Endothelial cell of umbilical vein (primary cell): ENCODE data around the gene GATA6. TPM values are rescaled to one million over a fixed set of nuclear protein-coding genes. Genes with fewer than 3 reads are reported as not detected.
A peak's percentile ranks its signal among the peaks of the same experiment; 100 is the strongest.

ENCODE experiments used
- BruUV-seq: library from RNA; stranded (reverse); fragments of 400-500 nt; replicated peaks from 2 replicates; lab custom pipeline; 2021; lab: Mats Ljungman, UMichigan
- CTCF ChIA-PET: fragments of 300-600, 350-600 bp; sonication (Branson Sonifier 250); formaldehyde crosslinking; loops from one replicate; lab custom pipeline; 2021; ENCODE audit warnings: antibody characterized with exemption, inconsistent platforms; lab: Charles Lee
- POLR2A ChIA-PET: fragments of 300-600, 350-600 bp; sonication (Branson Sonifier 250); formaldehyde crosslinking; loops from one replicate; lab custom pipeline; 2021; ENCODE audit warnings: antibody characterized with exemption, inconsistent platforms; lab: Charles Lee
- DNase-seq: peaks from one replicate; pipeline ENCODE4 v3.0.0-alpha.2; 2011; ENCODE audit warnings: low read depth, low spot score
- FAIRE-seq: peaks from 2 replicates; lab custom pipeline; 2011; peaks lifted over from hg19 to GRCh38; lab: Jason Lieb, UNC
- H2AFZ ChIP-seq: 2 replicates; pipeline ENCODE4 v1.6.0; 2012; ENCODE audit warnings: low read depth, low read length, control low read depth, inconsistent platforms
- H3K27ac ChIP-seq: 2 replicates; pipeline ENCODE4 v1.5.1; 2011; ENCODE audit warnings: low read depth, mild to moderate bottlenecking, control low read depth, low read length, moderate library complexity; ENCODE audit not compliant: insufficient read depth
- H3K27me3 ChIP-seq, 2 experiments: 2 replicates each; pipeline versions ENCODE4 v1.6.0 to v1.6.1; 2011; ENCODE audit warnings: low read length in 2 of 2, mixed read lengths in 1 of 2; ENCODE audit not compliant: control insufficient read depth in 2 of 2, insufficient read depth in 2 of 2
- H3K36me3 ChIP-seq, 2 experiments: 2 replicates in 1 of 2; 3 replicates in 1 of 2; pipeline ENCODE4 v1.5.1; 2011; ENCODE audit warnings: low read length in 2 of 2, mild to moderate bottlenecking in 1 of 2, moderate library complexity in 1 of 2; ENCODE audit not compliant: control insufficient read depth in 2 of 2, insufficient read depth in 2 of 2; ENCODE audit errors: extremely low read depth in 1 of 2
- H3K4me1 ChIP-seq: 3 replicates; pipeline ENCODE4 v1.5.1; 2011; ENCODE audit warnings: mild to moderate bottlenecking, low read length; ENCODE audit not compliant: control insufficient read depth, insufficient read depth; ENCODE audit errors: extremely low read depth
- H3K4me2 ChIP-seq: 2 replicates; pipeline ENCODE4 v1.6.1; 2011; ENCODE audit warnings: low read length, control low read depth, mixed read lengths; ENCODE audit not compliant: insufficient read depth
- H3K4me3 ChIP-seq, 3 experiments: fragments of 200-600 bp in 1 of 3; sonication (generic), shearing (Covaris generic) in 1 of 3; replicated peaks in 1 of 3; 2 replicates each; pipeline ENCODE4 v1.5.1; 2011 to 2016; ENCODE audit warnings: control low read depth in 3 of 3, low read length in 3 of 3, mild to moderate bottlenecking in 2 of 3, inconsistent platforms in 1 of 3, low read depth in 1 of 3, moderate library complexity in 1 of 3; ENCODE audit not compliant: insufficient read depth in 1 of 3
- H3K79me2 ChIP-seq: 2 replicates; pipeline ENCODE4 v1.6.0; 2012; ENCODE audit warnings: low read length, inconsistent platforms; ENCODE audit not compliant: control insufficient read depth, insufficient read depth
- H3K9ac ChIP-seq: replicated peaks from 2 replicates; pipeline ENCODE3; 2011; ENCODE audit warnings: low read length, control low read depth; ENCODE audit not compliant: insufficient read depth; ENCODE audit errors: extremely low read depth
- H3K9me1 ChIP-seq: replicated peaks from 3 replicates; pipeline ENCODE4 v1.6.0; 2011; ENCODE audit warnings: mild to moderate bottlenecking, low read length; ENCODE audit not compliant: control insufficient read depth, insufficient read depth; ENCODE audit errors: extremely low read depth
- H3K9me3 ChIP-seq: replicated peaks from 2 replicates; pipeline ENCODE4 v1.5.1; 2012; ENCODE audit warnings: low read length, inconsistent platforms; ENCODE audit not compliant: control insufficient read depth, insufficient read depth
- H4K20me1 ChIP-seq: replicated peaks from 2 replicates; pipeline ENCODE3; 2011; ENCODE audit warnings: mild to moderate bottlenecking, low read length; ENCODE audit not compliant: control insufficient read depth, insufficient read depth; ENCODE audit errors: extremely low read depth
- EZH2 ChIP-seq: IDR thresholded peaks from 2 replicates; pipeline ENCODE4 v1.6.1; 2012; ENCODE audit warnings: borderline replicate concordance, low read depth, mild to moderate bottlenecking, moderate library complexity, low read length, inconsistent platforms; ENCODE audit not compliant: severe bottlenecking
- FOS ChIP-seq: IDR thresholded peaks from 2 replicates; pipeline ENCODE4 v1.6.1; 2011; ENCODE audit warnings: mild to moderate bottlenecking, low read length, moderate library complexity, borderline replicate concordance; ENCODE audit not compliant: insufficient read depth
- GATA2 ChIP-seq: IDR thresholded peaks from 2 replicates; pipeline ENCODE4 v1.7.0; 2011; ENCODE audit warnings: low read depth, mild to moderate bottlenecking, moderate library complexity, mixed read lengths, low read length; ENCODE audit not compliant: insufficient read length, insufficient read depth
- JUN ChIP-seq: IDR thresholded peaks from 2 replicates; pipeline ENCODE4 v1.6.1; 2011; ENCODE audit warnings: borderline replicate concordance, low read depth; ENCODE audit not compliant: insufficient read length, insufficient read depth
- MYC ChIP-seq: IDR thresholded peaks from one replicate; pipeline ENCODE4 v1.6.1; 2011; ENCODE audit warnings: mild to moderate bottlenecking, low read depth, low read length
- POLR2A ChIP-seq: IDR thresholded peaks from 2 replicates; pipeline ENCODE4 v1.6.1; 2012; ENCODE audit warnings: low read depth, mild to moderate bottlenecking, control low read depth, low read length
- POLR2AphosphoS5 ChIP-seq: IDR thresholded peaks from 2 replicates; pipeline ENCODE4 v1.6.1; 2012; ENCODE audit warnings: low read depth, mild to moderate bottlenecking, control low read depth, low read length, moderate library complexity; ENCODE audit not compliant: insufficient read depth
- dilution Hi-C: fragments of 300-500 bp; cut with MboI; formaldehyde crosslinking; loops from one replicate; pipeline ENCODE4 v1.15.0; 2019; ENCODE audit warnings: low sequenced_read_pairs; ENCODE audit not compliant: extremely low pct_ligation_motif_present
- intact Hi-C: fragments of 100-400 bp; cut with micrococcal nuclease; formaldehyde crosslinking; loops from one replicate; pipeline ENCODE4 v1.10.0; 2022
- polyA plus RNA-seq, 4 experiments: library from polyadenylated mRNA; depleted of rRNA in 3 of 4; stranded (reverse) in 3 of 4; unstranded in 1 of 4; fragments of >200 nt; gene quantifications; 2 replicates each; pipeline versions ENCODE4 v1.2.1 to v1.2.3, GENCODE V29; 2011 to 2012; ENCODE audit warnings: missing spikeins in 1 of 4
- total RNA-seq: library from RNA; stranded (reverse); gene quantifications from 2 replicates; pipeline ENCODE4 v1.2.3, GENCODE V29; 2021
- TF ChIP-seq, protein P1 (sequence below): IDR thresholded peaks from 2 replicates; pipeline ENCODE4 v1.6.1; 2011; ENCODE audit not compliant: insufficient read depth, insufficient read length
- TF ChIP-seq, protein P2 (sequence below), 2 donors: IDR thresholded peaks; 1 replicate in 1 of 2; 2 replicates in 1 of 2; pipeline ENCODE4 v1.5.1; 2011; ENCODE audit warnings: low read length in 2 of 2, mild to moderate bottlenecking in 2 of 2, moderate library complexity in 2 of 2, control low read depth in 1 of 2, inconsistent platforms in 1 of 2, low read depth in 1 of 2; ENCODE audit not compliant: insufficient read depth in 1 of 2; ENCODE audit errors: extremely low read depth in 1 of 2

The GATA6 gene
- total and polyA plus RNA-seq, 2 donors (not counting 3 experiments of a cell fraction or from before 2014, with no cell fraction given) = 4.1 to 14.6 TPM

- Histone ChIP-seq H3K4me2 (no peak overlapping the region), H3K27me3 (peaks cover 0 to 2% of the 10 kb centered on the region in 2 experiments), H3K9me3 (no peaks in the 10 kb centered on the region), H3K9me1 (no peaks in the 10 kb centered on the region), H3K4me3 (no peak overlapping the region), H2AFZ (no peak overlapping the region), H3K36me3 (no peaks in the 10 kb centered on the region), H3K27ac (no peak overlapping the region), H3K4me1 (peaks cover 8% of the 10 kb centered on the region), H4K20me1 (no peaks in the 10 kb centered on the region), H3K79me2 (no peaks in the 10 kb centered on the region), H3K9ac (no peak overlapping the region)
- ChIA-PET CTCF (no interaction called here), POLR2A (no interaction called here)
- dilution Hi-C loops (no loop called here), intact Hi-C loops (no loop called here)
- DNase-seq (no peak), FAIRE-seq (peak; percentile 38)
- TF ChIP-seq MYC = no peak
- TF ChIP-seq POLR2AphosphoS5 = no peak
- no peak for TF ChIP-seq FOS
- TF ChIP-seq, protein P1, sequence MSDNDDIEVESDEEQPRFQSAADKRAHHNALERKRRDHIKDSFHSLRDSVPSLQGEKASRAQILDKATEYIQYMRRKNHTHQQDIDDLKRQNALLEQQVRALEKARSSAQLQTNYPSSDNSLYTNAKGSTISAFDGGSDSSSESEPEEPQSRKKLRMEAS = no peak
- TF ChIP-seq EZH2 = no peak
- TF ChIP-seq, protein P2, sequence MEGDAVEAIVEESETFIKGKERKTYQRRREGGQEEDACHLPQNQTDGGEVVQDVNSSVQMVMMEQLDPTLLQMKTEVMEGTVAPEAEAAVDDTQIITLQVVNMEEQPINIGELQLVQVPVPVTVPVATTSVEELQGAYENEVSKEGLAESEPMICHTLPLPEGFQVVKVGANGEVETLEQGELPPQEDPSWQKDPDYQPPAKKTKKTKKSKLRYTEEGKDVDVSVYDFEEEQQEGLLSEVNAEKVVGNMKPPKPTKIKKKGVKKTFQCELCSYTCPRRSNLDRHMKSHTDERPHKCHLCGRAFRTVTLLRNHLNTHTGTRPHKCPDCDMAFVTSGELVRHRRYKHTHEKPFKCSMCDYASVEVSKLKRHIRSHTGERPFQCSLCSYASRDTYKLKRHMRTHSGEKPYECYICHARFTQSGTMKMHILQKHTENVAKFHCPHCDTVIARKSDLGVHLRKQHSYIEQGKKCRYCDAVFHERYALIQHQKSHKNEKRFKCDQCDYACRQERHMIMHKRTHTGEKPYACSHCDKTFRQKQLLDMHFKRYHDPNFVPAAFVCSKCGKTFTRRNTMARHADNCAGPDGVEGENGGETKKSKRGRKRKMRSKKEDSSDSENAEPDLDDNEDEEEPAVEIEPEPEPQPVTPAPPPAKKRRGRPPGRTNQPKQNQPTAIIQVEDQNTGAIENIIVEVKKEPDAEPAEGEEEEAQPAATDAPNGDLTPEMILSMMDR (IDR thresholded peaks at IDR 0.05; ENCODE audit: extremely low read depth in 1 of 2, insufficient read depth in 1 of 2, low read depth in 1 of 2, low read length in 2 of 2) = no peak
- no peak for TF ChIP-seq JUN
- TF ChIP-seq POLR2A = no peak
- TF ChIP-seq GATA2 = no peak
- BruUV-seq = no TSS peak
These were observed 57.4 kb downstream of the GATA6 start for GRCh38 chr18:22226801-22227200.
